ENCODE measurements around the gene MCC.

MCC gene

DNA sequence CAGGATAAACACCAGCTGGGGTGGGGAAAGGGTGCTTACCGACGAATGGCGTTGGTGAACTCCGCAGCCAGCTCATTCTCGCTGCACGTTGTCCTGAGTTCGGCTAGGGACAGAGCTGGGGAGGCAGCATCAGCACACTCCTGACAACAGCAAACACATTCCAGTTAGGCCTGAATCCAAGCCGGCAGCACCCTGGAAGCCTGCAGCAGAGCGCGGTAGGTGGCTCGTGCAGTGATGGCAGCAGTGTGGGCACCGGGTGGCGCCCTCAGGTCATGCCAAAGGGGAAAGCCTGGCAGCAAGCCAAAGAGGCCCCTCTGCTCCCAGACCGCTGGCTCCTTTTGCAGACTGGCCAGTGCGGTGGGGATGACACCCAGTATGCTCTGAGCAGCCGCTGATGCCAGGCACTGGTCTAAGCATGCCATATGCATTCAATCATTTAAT is 444.7 kb downstream of the MCC start:
- TF ChIP-seq EP300 (IDR thresholded peaks at IDR 0.05; ENCODE audit: borderline replicate concordance) (no peak), ZBTB7A (IDR thresholded peaks at IDR 0.05; ENCODE audit: low read depth) (no peak), TEAD4 (IDR thresholded peaks at IDR 0.05) (no peak), TAF1 (IDR thresholded peaks at IDR 0.05; ENCODE audit: low read depth) (no peak), NFIC (IDR thresholded peaks at IDR 0.05) (peak; percentile 85), CREB1 (IDR thresholded peaks at IDR 0.05; ENCODE audit: low read depth) (no peak), RAD21 (IDR thresholded peaks at IDR 0.05; ENCODE audit: low read depth) (peak; percentile 64), YY1 (IDR thresholded peaks at IDR 0.05; ENCODE audit: low read depth) (no peak), CEBPB (IDR thresholded peaks at IDR 0.05) (no peak)
- TF ChIP-seq, protein P1, sequence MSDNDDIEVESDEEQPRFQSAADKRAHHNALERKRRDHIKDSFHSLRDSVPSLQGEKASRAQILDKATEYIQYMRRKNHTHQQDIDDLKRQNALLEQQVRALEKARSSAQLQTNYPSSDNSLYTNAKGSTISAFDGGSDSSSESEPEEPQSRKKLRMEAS (IDR thresholded peaks at IDR 0.05): no peak
- TF ChIP-seq, protein P2, sequence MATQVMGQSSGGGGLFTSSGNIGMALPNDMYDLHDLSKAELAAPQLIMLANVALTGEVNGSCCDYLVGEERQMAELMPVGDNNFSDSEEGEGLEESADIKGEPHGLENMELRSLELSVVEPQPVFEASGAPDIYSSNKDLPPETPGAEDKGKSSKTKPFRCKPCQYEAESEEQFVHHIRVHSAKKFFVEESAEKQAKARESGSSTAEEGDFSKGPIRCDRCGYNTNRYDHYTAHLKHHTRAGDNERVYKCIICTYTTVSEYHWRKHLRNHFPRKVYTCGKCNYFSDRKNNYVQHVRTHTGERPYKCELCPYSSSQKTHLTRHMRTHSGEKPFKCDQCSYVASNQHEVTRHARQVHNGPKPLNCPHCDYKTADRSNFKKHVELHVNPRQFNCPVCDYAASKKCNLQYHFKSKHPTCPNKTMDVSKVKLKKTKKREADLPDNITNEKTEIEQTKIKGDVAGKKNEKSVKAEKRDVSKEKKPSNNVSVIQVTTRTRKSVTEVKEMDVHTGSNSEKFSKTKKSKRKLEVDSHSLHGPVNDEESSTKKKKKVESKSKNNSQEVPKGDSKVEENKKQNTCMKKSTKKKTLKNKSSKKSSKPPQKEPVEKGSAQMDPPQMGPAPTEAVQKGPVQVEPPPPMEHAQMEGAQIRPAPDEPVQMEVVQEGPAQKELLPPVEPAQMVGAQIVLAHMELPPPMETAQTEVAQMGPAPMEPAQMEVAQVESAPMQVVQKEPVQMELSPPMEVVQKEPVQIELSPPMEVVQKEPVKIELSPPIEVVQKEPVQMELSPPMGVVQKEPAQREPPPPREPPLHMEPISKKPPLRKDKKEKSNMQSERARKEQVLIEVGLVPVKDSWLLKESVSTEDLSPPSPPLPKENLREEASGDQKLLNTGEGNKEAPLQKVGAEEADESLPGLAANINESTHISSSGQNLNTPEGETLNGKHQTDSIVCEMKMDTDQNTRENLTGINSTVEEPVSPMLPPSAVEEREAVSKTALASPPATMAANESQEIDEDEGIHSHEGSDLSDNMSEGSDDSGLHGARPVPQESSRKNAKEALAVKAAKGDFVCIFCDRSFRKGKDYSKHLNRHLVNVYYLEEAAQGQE (IDR thresholded peaks at IDR 0.05; ENCODE audit: low read depth): no peak

DNA sequence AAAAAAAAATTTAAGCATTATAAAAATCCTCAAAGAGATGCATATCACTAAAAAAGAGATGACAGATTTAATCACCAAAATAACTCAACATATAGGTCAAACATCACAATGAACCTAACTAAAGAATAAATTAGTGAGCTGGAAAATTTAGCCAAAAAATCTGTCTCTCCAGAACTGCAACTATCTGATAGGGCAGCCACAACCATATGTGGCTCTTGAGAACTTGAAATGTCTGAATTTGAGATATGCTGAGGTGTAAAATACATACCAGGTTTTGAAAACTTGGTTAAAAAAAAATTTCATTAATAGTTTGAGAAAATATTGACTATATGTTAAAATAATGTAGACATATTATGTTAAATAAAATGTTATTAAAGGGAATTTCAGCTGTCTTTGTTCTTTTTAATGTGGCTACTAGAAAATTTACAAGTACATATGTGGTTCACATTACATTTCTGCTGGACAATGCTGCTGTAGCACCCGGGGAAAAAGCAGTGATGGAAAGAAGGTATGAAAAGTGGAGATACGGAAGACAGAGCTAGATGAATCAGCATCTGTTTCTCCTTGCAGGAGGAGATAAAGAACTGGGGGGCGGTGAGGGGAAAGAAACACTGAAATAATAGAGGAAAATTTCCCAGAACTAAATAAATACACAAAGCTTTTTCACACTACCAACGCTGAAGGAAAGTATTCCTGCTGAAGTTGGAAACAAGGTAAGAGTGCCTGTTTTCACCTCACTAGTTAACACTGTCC is 445.6 kb downstream of the MCC start:
- no peak for TF ChIP-seq NFIC (IDR thresholded peaks at IDR 0.05)
- TF ChIP-seq RAD21 (IDR thresholded peaks at IDR 0.05; ENCODE audit: low read depth): no peak
- TF ChIP-seq EGR1 (IDR thresholded peaks at IDR 0.05): no peak
- TF ChIP-seq FOXM1 (IDR thresholded peaks at IDR 0.05; ENCODE audit: borderline replicate concordance, low read depth): no peak
- no peak for TF ChIP-seq TAF1 (IDR thresholded peaks at IDR 0.05; ENCODE audit: low read depth)
- no peak for TF ChIP-seq EP300 (IDR thresholded peaks at IDR 0.05; ENCODE audit: borderline replicate concordance)
- no peak for TF ChIP-seq YY1 (IDR thresholded peaks at IDR 0.05; ENCODE audit: low read depth)
- TF ChIP-seq CREB1 (IDR thresholded peaks at IDR 0.05; ENCODE audit: low read depth): no peak
- no peak for TF ChIP-seq TEAD4 (IDR thresholded peaks at IDR 0.05)
- TF ChIP-seq, protein P3, sequence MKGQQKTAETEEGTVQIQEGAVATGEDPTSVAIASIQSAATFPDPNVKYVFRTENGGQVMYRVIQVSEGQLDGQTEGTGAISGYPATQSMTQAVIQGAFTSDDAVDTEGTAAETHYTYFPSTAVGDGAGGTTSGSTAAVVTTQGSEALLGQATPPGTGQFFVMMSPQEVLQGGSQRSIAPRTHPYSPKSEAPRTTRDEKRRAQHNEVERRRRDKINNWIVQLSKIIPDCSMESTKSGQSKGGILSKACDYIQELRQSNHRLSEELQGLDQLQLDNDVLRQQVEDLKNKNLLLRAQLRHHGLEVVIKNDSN (IDR thresholded peaks at IDR 0.05): no peak
- TF ChIP-seq TCF12 (IDR thresholded peaks at IDR 0.05; ENCODE audit: low read depth): no peak
- no peak for TF ChIP-seq ZBTB7A (IDR thresholded peaks at IDR 0.05; ENCODE audit: low read depth)
- TF ChIP-seq, protein P2 (IDR thresholded peaks at IDR 0.05; ENCODE audit: low read depth): no peak
- TF ChIP-seq CEBPB (IDR thresholded peaks at IDR 0.05): no peak

DNA sequence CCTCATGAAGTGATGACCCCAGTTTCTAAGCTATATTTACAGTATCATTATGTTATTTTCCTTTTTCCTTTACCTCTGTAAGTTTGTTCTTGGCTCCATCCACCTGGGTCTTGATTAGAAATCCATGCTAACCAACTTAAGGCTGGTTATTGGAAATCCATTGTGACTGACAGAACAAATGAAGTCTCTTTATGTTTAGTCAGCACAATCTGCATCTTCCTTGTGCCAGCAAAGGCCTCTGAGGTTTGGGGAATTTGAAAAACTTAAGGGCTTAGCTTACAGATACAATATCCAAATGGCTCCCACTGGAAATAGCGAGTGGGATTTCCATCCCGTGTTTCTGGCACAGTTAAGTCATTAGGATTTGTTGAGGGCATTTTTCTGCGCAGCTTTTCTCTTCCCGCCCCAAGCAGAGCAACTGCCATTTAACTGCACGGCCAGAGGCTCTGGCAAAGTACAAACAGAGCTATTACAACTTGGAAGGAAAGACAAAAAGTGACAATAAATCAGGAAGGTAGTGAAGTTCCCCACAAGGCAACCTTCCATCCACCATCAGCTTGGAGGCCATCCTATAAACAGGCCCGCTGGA is 447.5 kb downstream of the MCC start:
- TF ChIP-seq TAF1 (IDR thresholded peaks at IDR 0.05; ENCODE audit: low read depth) (no peak), RAD21 (IDR thresholded peaks at IDR 0.05; ENCODE audit: low read depth) (no peak), EP300 (IDR thresholded peaks at IDR 0.05; ENCODE audit: borderline replicate concordance) (no peak), ZBTB7A (IDR thresholded peaks at IDR 0.05; ENCODE audit: low read depth) (no peak), YY1 (IDR thresholded peaks at IDR 0.05; ENCODE audit: low read depth) (no peak), EGR1 (IDR thresholded peaks at IDR 0.05) (no peak), TCF12 (IDR thresholded peaks at IDR 0.05; ENCODE audit: low read depth) (no peak), TEAD4 (IDR thresholded peaks at IDR 0.05) (no peak), NFIC (IDR thresholded peaks at IDR 0.05) (no peak), FOXM1 (IDR thresholded peaks at IDR 0.05; ENCODE audit: borderline replicate concordance, low read depth) (no peak), CREB1 (IDR thresholded peaks at IDR 0.05; ENCODE audit: low read depth) (no peak), CEBPB (IDR thresholded peaks at IDR 0.05) (no peak)
- TF ChIP-seq, protein P3 (IDR thresholded peaks at IDR 0.05): no peak
- TF ChIP-seq, protein P2 (IDR thresholded peaks at IDR 0.05; ENCODE audit: low read depth): no peak
- TF ChIP-seq, protein P1 (IDR thresholded peaks at IDR 0.05): no peak

DNA sequence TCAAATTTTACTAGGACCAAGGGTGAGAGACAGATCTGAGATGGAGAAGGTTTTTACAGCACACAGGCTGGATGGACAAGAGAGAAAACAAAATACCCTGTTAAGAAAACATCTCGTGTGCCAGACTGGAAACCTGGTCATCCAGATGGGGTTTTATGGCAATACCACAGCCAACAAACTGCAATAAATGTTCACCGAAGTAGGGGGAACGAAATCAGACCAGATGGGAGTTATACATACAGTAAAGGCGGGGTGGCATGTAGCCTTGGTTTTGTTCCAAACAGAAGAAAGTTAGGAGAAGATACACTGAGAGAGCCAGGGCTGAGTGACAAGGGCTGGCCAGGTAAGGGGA is 448.3 kb downstream of the MCC start:
- TF ChIP-seq CREB1 (IDR thresholded peaks at IDR 0.05; ENCODE audit: low read depth) (no peak), ZBTB7A (IDR thresholded peaks at IDR 0.05; ENCODE audit: low read depth) (no peak), NFIC (IDR thresholded peaks at IDR 0.05) (no peak), CEBPB (IDR thresholded peaks at IDR 0.05) (no peak), TEAD4 (IDR thresholded peaks at IDR 0.05) (no peak), FOXM1 (IDR thresholded peaks at IDR 0.05; ENCODE audit: borderline replicate concordance, low read depth) (no peak), EGR1 (IDR thresholded peaks at IDR 0.05) (no peak), TAF1 (IDR thresholded peaks at IDR 0.05; ENCODE audit: low read depth) (no peak), EP300 (IDR thresholded peaks at IDR 0.05; ENCODE audit: borderline replicate concordance) (no peak), RAD21 (IDR thresholded peaks at IDR 0.05; ENCODE audit: low read depth) (no peak), TCF12 (IDR thresholded peaks at IDR 0.05; ENCODE audit: low read depth) (no peak), YY1 (IDR thresholded peaks at IDR 0.05; ENCODE audit: low read depth) (no peak)
- TF ChIP-seq, protein P2 (IDR thresholded peaks at IDR 0.05; ENCODE audit: low read depth): no peak
- TF ChIP-seq, protein P1 (IDR thresholded peaks at IDR 0.05): no peak
- TF ChIP-seq, protein P3 (IDR thresholded peaks at IDR 0.05): no peak

Data from Ishikawa (cell line).